Measurements from ENCODE around the gene RTEL1.
A peak's percentile ranks its signal among the peaks of the same experiment; 100 is the strongest.
"Not testable (repeated sequence)": the region's sequence is repeated elsewhere in the genome, so short reads cannot be mapped to it uniquely, and the experiment has no call there.

The RTEL1 gene

DNA sequence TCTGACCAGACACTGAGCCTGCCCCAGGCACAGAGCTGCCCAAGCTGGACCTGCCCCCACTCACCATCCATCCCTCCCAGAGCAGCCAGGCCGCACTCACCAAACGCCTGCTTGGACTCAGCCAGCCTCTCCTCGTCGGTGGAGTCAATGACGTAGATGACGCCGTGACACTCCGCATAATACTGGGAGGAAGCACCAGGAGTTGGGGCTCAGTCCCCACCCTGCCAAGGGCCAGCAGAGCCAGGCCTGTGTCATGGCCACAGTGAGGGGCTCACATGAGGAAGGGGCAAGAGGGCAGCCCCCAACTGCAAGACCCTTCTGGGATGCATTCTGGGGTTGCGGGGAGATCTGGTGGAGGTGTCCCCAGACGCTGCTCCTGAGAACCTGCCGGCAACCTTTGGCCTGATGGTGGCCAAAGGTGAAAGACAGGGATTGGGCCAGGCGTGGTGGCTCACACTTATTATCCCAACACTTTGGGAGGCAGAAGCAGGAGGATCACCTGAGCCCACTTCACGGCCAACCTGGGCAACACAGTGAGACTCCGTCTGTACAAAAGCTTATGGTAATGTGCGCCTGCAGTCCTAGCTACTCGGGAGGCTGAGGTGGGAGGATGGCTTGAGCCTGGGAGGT is 44.0 kb downstream of the RTEL1 start:
- DNase-seq, result no peak

DNA sequence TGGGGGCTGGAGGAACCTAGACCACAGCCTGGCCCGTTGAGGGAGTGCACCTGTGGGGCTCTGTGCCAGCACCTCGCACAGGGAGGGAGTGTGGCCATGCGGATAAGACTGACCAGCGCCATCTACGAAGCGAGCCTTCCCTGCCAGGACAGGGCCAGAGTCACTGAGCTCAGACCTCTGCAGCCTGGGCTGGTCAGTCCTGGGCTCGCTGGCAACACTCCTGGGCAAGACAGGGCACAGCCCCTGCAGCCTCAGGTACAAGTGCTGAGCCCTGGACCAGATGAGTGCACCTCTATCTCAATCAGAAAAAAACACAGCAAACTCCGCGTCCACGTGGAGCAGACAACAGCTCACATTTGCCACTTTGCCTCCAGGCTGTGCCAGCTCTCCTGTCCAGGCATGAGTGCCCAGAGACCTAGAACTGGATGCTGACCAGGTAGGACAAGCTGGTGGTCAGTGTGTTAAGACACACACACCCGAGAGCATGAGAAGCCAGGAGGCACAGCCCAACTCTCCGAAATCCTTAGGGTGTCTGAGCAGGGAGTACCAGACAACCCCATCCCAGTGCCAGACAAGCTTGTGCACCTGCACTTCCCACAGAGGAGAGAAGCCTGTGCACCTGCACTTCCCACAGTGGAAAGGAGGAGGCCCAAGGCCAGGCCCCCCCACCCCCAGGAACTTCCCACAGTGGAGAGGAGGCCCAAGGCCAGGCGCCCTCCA is 44.8 kb downstream of the RTEL1 start:
- no peak for DNase-seq

DNA sequence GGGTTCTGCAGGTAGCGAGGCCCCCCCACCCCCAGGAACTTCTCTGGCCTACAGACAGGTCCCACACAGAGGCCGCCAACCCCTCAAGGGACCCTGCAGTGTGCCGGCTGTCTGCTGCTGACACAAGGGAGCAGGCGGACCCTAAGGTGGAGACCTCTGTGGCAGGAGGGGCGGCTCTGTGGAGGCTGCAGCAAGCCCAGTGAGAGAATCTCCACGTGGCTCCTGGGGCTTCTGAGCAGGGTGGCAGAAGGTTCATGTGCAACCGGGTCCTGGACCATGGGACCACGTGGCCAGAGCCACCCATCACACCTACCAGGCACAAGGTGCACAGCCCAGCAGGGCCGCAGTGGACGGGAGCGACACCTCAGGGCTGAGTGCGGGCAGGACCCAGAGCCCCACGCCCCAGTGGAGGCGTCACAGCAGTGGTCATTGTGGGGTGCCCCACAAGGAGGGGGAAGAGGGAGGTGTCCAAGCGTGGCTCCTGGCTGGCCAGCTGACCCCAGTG is 45.4 kb downstream of the RTEL1 start:
- no peak for DNase-seq

DNA sequence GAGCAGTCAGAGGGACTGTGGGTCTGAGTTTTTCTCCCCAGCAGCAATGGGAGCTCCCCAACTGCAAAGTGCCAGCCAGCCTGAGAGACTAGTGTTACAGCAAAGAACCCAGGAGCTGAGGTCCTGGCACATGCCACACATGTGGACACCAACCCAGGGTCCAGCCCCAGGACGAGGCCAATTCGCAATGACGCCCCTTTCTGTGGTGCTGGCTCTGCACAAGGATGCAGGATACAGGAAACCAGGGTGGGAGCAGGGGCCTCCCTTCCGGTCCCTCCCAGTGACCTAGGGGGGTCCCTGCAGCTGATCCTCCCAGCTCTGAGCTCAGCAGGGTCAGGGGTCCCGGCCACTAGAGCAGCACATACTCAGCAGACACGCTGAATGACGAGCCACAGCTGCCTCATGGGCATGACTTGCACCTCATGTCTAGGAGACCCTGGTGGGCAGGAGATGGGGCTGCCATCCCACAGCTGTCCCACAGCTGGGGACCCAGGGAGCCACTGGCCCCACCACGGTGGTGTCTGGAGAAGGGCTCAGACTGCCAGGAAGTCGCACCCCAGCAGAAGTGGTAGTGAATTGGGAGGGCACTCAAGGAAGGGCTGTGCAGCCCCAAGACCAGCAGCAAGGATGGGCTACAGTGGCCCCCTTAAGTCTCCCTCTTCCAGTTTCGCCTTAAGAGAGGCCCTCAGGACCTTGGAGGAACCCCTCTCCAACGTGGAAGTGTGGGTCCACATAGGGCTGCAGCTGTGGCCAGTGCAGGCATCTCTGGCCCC is 46.0 kb downstream of the RTEL1 start:
- no peak for DNase-seq

DNA sequence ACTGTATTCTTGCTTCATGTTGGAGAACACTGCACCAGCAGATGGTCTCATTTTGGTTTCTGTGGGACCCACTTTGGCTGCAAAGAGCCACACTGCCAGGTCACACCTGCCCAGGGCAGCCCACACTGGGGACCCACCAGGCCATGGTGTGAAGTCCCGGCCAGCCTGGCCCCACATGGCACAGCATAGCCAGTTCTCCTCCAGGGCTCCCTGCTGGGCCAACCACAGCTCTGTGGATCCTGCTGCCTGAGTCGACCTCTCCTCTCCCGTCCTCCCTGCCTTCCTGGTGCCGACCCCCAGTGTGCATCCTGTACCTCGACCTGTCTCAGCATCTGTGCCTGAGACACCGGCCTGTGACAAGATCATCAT is 46.6 kb downstream of the RTEL1 start:
- no peak for DNase-seq

DNA sequence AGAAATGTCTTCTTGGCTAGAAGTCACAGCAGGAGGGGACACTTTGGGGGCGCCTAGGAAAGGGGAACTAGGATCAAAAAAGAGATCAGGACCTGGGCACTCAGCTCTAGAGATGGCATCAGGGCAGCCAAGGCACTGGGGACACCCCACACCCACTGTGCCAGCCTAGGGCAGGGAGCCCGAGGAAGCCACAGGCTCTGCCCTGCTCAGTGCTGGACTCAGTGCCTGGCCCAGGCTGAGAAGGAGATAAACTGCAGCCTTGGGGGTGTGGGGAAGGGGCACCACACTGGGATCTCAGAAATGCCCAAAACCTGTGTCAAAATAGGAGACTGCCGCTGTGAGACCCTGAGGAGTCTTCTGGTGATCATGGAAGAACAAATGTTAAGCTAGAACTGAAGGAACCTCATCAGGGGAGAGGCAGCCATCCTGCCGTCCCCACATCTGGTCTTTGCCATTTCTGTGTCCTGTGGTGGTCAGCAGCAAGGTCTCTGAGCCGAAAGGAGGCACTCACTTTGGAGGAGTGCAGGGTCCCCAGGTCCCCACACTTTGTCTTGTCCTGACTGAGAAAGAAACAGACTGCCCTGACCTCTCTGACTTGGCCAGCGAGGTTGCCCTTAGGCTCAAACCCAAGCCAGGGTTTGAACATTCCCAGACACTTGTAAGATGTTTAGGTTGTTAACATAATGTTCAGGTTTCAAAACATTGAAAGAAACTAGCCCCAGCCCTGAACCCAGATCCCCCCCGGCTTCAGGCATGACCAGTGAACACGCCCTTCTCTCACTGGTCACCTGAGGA is 47.3 kb downstream of the RTEL1 start:
- no peak for DNase-seq

DNA sequence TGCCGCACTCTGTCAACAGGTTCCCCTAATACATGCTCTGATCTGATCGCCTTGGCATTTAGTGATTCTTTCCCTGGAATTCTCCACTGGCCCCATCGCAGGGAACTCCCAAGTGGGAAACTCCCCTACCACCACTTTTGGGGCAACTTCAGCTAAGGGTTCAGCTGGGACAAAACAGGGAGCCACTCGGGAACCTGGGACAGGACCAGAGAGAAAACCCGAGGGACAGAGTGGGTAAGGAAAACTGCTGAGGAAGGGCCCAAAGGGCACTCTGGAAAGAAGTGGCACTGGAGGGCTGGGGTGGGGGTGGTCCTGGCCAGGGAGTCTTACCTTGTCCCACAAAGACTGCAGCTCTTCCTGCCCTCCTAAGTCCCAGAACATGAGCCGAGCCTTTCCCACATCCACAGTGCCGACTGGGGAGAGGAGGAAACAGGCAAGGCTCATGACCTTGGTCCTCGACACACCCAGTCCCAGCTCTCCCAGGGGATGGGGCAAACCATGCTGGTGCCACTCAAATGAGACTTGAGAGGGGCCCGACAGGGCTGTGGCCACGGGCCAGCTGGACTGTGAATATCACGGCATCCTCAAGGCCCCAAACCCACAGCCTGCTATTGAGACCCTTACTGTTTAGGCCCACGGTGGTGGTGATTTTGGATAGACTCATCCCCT is 48.0 kb downstream of the RTEL1 start:
- no peak for DNase-seq

DNA sequence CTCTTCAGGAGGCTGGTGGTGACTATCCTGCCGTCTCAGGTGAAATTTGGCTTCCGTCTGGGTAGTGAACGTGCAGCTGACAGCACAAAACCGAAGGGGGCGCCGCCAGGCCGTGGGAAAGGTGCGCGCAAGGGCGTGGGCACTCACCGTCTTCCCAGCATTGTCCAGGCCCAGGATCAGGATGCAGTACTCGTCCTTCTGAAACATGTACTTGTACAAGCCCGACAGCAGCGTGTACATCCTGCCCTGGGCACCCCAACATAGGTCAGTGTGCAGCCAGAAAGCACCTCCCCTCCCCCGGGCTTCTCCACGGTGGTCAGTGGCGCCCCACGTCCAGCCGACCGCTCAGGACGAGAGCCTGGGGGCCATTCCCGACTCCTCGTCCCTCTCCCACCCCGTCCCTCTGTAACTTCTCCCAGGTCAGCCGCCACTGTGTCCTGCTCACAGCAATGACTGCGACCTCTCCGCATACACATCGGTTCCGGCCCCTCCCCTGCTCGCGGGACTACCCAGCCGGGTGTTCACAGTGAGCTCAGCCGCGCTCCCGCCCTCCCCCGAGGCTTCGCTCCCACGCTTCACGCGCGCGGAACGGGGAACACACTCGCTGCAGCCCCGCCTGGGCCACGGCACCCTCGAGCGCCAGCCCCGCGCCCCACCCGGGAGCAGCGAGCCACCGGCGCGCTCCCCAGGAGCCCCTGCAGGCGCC is 48.9 kb downstream of the RTEL1 start:
- DNase-seq, result peak; percentile 72

DNA sequence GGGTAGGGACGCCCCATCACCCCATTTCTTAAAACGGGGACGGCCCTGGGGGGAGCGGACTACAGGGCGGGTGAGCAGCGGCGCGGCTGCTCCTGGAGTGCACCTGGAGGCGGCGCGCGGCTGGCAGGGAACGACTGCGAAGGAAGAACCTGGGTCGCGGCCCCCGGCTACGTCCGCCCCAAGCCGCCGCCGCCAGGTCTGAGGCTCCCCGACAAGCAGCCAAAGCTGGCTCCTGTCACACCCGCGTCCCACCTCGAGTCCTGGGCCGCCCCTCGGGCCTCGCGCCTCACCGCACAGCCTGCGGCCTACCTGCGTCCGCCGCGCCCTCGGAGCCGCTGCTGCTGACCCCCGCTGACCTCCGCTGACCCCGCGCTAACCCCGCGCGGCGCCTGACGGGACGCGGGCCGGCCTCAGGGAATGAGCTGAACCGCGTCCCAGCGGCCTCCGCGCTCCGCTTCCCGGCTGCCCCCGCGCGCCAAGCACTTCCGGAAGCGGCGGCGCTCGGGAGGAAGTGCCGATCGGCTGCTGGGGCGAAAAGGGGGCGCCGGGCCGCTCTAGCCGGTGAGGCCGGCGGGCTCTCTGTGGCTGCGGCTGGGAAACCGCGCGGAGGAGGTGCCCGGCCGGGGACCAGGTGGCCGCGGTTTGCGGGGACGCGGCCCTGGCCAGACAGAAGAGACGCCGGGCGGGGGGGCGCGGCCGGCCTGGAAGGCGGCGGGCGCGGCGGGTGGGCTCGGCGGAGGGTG is 49.6 kb downstream of the RTEL1 start, which contains the start of the genes ARFRP1 and ZGPAT:
TSS of gene ARFRP1 (minus strand) at position 419 of the 743 bp plus-strand sequence. CDS start 885 bp downstream, outside the sequence.
TSS of gene ZGPAT (plus strand) at position 482 of the 743 bp plus-strand sequence. CDS start 542 bp downstream, outside the sequence.
- DNase-seq, result peak; percentile 93

DNA sequence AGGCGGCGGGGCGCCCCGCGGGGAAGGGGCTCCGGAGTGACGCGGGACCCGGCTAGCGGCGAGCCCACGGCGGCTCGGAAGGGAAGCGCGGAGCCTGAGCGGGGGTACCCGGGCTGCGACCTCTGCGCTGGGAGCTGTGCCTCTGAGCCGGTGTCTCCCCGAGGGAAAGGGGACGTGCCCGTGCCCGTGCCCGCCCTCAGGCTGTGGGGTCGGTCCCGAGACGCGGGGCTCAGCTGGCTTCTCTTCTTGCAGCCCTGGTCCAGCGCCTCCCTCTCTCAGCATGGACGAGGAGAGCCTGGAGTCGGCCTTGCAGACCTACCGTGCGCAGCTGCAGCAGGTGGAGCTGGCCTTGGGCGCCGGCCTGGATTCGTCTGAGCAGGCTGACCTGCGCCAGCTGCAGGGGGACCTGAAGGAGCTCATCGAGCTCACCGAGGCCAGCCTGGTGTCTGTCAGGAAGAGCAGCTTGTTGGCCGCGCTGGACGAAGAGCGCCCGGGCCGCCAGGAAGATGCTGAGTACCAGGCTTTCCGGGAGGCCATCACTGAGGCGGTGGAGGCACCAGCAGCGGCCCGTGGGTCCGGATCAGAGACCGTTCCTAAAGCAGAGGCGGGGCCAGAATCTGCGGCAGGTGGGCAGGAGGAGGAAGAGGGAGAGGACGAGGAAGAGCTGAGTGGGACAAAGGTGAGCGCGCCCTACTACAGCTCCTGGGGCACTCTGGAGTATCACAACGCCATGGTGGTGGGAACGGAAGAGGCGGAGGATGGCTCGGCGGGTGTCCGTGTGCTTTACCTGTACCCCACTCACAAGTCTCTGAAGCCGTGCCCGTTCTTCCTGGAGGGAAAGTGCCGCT is 50.4 kb downstream of the RTEL1 start:
- DNase-seq, result no peak

DNA sequence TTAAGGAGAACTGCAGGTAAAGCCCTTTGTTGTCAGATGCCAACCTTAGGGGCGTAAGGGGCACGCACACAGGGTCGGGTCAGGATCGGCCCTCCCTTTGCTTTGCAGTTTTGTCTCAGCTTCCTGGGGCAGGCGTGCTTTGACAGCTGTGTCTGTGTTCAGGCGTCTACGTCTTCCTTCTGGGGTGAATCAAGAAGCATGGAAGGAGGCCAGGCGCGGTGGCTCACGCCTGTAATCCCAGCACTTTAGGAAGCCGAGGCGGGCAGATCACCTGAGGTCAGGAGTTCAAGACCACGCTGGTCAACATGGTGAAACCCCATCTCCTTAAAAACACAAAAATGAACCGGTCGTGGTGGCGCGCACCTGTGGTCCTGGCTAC is 51.0 kb downstream of the RTEL1 start:
- no peak for DNase-seq

DNA sequence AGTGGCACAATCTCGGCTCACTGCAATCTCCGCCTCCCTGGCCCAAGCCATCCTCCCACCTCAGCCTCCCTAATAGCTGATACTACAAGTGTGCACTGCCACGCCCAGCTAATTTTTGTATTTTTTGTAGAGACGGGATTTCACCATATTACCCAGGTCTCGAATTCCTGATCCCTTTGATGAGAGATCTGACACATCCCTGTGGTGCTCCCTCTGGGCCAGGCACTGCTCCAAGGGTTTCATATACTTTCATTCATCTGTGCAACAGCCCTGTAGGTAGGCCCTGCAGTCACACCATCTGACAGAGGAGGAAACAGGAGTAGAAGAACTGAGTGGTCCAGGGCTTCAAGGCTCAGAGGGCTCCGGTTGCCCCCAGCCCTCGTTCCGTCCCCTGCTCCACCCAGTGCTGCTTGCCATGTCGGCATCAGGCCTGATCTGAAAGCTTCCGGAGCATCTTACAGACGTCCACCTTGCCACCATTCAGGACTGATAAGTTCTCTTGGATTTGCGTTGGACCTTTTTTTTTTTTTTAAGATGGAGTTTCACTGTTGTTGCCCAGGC is 53.1 kb downstream of the RTEL1 start:
- no peak for DNase-seq

DNA sequence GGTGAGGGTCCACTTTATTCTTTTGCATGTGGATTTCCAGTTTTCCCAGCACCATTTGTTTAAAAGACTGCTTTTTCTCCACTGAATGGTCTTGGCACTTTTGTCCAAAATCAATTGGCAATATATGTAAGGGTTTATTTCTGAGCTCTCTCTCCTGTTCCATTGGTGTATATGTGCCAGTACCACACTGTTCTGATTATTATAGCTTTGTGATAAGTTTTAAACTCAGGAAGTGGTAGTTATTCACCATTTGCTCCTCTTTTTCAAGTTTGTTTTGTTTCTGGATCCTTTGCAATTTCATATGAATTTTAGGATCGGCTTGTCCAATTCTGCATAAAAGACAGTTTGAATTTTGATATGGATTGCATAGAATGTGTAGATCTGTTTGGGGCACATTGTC is 54.1 kb downstream of the RTEL1 start:
- DNase-seq, result no peak

DNA sequence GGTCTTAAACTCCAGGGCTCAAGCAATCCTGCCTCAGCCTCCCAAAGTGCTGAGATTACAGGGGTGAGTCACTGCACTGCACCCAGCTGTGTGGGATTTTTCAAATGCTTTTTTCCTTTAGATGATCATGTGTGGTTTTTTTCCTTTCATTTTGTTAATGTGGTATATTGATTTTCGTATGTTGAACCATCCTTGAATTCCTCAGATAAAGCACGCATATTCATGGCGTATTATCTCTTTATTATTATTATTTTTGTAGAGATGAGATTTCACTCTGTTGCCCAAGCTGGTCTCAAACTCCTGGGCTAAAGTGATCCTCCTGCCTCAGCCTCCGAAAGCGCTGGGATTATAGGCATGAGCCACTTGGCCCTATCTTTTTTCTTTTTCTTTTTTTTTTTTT is 56.7 kb downstream of the RTEL1 start:
- no peak for DNase-seq

DNA sequence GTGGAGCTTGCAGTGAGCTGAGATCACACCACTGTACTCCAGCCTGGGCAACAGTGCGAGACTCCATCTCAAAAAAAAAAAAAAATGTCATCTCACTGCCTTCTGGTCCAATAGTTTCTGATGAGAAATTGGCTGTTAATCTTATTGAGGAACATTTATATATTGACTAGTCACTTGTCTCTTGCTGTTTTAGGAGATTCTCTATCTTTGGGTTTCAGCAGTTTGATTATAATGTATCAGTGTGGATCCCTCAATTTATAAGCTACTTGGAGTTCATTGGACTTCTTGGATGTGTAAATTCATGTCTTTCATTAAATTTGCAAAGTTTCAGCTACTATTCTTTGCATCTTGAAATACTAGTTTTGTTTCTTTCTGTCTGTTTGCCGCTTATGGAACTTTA is 60.9 kb downstream of the RTEL1 start:
- no peak for DNase-seq

DNA sequence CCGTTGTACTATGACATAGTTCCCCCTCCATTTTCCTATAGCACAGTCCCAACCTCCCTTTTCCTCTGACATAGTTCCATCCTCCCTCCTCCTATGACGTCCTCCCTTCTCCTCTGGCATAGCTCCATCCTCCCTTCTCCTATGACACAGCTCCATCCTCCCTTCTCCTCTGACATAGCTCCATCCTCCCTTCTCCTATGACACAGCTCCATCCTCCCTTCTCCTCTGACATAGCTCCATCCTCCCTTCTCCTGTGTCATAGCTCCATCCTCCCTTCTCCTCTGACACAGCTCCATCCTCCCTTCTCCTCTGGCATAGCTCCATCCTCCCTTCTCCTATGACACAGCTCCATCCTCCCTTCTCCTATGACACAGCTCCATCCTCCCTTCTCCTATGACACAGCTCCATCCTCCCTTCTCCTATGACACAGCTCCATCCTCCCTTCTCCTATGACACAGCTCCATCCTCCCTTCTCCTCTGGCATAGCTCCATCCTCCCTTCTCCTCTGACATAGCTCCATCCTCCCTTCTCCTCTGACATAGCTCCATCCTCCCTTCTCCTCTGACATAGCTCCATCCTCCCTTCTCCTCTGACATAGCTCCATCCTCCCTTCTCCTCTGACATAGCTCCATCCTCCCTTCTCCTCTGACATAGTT is 65.0 kb downstream of the RTEL1 start:
- not testable (repeated sequence) for DNase-seq

DNA sequence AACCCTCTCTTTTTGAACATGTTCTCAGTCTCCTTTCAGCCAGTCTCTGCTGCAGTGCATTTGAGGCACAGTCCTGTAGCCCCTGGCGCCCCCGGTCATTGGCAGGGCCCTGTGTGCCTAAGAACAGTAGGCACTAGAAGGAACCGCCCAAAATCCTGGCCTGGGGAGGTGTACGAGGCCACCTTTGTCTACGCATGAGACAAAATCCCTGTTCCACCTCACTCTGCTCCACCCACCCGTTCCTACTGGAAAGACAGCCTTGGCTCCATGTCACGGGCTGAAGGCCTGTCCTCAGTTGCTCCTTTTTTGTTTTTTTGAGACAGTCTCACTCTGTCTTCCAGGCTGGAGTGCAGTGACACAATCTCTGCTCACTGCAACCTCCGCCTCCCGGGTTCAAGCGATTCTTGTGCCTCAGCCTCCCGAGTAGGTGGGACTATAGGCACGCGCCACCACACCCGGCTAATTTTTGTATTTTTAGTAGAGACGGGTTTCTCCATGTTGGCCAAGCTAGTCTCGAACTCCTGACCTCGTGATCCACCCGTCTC is 72.1 kb downstream of the RTEL1 start:
- DNase-seq, result not testable (repeated sequence)

DNA sequence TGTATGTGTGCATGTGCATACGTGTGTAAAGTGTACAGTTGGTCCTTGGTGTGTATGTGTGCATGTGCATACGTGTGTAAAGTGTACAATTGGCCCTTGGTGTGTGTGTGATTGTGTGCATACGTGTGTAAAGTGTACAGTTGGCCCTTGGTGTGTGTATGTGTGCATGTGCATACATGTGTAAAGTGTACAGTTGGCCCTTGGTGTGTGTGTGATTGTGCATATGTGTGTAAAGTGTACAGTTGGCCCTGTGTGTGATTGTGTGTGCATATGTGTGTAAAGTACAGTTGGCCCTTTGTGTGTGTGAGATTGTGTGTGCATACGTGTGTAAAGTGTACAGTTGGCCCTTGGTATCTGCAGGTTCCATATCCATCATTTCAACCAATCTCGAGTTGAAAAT is 73.3 kb downstream of the RTEL1 start:
- no peak for DNase-seq
